ENCODE results near the gene NLGN1. TPM values are rescaled to one million over a fixed set of nuclear protein-coding genes. Genes with fewer than 3 reads are reported as not detected.

Gene NLGN1
- total RNA-seq, 2 donors from 2014 or later: 0.67 to 1.3 TPM

DNA sequence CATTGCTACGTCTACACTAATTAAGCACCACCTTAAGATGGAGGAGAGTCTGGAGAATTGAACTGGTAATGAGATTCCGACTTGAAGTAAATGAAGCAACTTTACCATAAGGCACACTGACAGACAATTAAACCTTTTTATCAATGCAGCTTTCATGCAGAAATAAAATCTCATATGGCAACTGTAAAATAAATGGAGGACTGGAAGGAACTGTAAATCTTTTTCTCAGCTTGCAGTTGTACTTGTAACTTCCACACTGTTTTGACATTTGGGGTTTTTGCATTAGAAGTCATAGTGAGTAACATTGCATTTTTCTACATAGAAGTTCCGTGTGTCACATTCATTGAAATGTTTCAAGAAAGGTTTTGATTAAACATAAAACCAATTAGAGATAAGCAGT, 705.3 kb downstream of the NLGN1 start:
- Histone ChIP-seq H3K36me3 (no peaks in the 10 kb centered on the region), H3K9me3 (no peaks in the 10 kb centered on the region), H3K9ac (ENCODE audit: low read depth in 2 of 2, low read length in 2 of 2) (no peak overlapping the region), H3K27ac (no peak overlapping the region), H3K4me1 (no peaks in the 10 kb centered on the region), H3K27me3 (no peaks in the 10 kb centered on the region), H3K4me3 (no peak overlapping the region)
- intact Hi-C loops (cut with DNase I): no loop called here
- DNase-seq: no peak
- TF ChIP-seq, protein P1, sequence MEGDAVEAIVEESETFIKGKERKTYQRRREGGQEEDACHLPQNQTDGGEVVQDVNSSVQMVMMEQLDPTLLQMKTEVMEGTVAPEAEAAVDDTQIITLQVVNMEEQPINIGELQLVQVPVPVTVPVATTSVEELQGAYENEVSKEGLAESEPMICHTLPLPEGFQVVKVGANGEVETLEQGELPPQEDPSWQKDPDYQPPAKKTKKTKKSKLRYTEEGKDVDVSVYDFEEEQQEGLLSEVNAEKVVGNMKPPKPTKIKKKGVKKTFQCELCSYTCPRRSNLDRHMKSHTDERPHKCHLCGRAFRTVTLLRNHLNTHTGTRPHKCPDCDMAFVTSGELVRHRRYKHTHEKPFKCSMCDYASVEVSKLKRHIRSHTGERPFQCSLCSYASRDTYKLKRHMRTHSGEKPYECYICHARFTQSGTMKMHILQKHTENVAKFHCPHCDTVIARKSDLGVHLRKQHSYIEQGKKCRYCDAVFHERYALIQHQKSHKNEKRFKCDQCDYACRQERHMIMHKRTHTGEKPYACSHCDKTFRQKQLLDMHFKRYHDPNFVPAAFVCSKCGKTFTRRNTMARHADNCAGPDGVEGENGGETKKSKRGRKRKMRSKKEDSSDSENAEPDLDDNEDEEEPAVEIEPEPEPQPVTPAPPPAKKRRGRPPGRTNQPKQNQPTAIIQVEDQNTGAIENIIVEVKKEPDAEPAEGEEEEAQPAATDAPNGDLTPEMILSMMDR (IDR thresholded peaks at IDR 0.05): no peak

DNA sequence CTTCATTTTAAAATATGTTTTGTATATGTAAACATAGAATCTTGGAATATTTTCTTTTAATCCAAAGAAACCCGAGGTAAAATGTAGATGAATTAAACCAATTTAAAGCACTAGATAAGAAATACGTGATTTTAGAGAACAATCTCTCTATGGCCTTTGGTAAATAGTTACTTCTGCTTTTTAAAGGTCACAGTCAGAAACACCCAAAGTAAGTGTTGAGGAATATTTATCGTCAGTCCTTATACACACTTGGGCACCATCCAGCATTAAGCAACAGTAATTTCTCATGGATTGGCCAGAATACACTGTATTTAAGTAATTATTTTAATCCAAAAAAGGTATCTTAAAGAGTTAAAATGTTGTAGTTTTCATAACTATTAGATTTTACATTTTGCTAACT, 713.2 kb downstream of the NLGN1 start:
- intact Hi-C loops (cut with DNase I): no loop called here
- H3K27ac ChIP-seq: no peak overlapping the region
- DNase-seq: no peak
- no peaks in the 10 kb centered on the region for H3K4me1 ChIP-seq
- H3K9ac ChIP-seq (ENCODE audit: low read depth in 2 of 2, low read length in 2 of 2): no peak overlapping the region
- H3K4me3 ChIP-seq: no peak overlapping the region
- TF ChIP-seq, protein P1 (IDR thresholded peaks at IDR 0.05): no peak
- no peaks in the 10 kb centered on the region for H3K27me3 ChIP-seq
- H3K36me3 ChIP-seq: no peaks in the 10 kb centered on the region
- H3K9me3 ChIP-seq: no peaks in the 10 kb centered on the region

DNA sequence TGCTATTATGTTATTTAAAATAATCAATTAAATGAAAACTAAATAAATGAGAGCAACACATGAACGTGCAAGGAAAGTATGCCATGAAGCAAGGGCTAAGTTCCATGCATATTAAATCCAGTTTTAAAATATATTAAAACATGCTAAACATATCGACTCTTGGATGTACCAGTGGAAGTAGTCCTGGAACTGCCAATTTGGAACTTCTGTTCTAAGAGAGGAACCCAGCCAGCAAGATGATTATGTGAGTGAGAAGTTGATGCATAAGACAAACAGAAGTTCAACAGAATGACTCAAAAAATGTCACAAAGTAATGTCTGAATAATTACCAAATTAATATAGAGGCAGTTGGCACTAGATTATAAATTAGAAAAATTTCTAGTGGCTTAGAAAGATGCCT, 714.2 kb downstream of the NLGN1 start:
- H3K4me3 ChIP-seq: no peak overlapping the region
- intact Hi-C loops (cut with DNase I): no loop called here
- no peak overlapping the region for H3K9ac ChIP-seq (ENCODE audit: low read depth in 2 of 2, low read length in 2 of 2)
- no peaks in the 10 kb centered on the region for H3K9me3 ChIP-seq
- H3K27ac ChIP-seq: no peak overlapping the region
- no peak for DNase-seq
- no peaks in the 10 kb centered on the region for H3K4me1 ChIP-seq
- no peaks in the 10 kb centered on the region for H3K27me3 ChIP-seq
- TF ChIP-seq, protein P1 (IDR thresholded peaks at IDR 0.05): no peak
- H3K36me3 ChIP-seq: no peaks in the 10 kb centered on the region

DNA sequence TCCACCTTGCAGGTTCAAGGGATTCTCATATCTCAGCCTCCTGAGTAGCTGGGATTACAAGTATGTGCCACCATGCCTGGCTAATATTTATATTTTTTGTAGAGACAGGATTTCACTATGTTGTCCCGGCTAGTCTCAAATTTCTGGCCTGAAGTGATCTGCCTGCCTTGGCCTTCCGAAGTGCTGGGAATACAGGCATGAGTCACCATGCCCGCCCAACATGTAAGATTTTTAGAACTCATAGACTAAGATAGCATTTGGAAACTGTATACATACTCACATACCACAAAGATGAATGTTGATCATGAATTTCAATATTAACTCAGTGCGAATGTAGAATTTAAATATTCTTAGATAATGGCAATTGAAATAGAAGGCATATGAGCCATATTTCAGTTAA, 718.9 kb downstream of the NLGN1 start:
- no peak overlapping the region for H3K27ac ChIP-seq
- no peaks in the 10 kb centered on the region for H3K9me3 ChIP-seq
- no peaks in the 10 kb centered on the region for H3K4me1 ChIP-seq
- intact Hi-C loops (cut with DNase I): no loop called here
- no peaks in the 10 kb centered on the region for H3K27me3 ChIP-seq
- TF ChIP-seq, protein P1 (IDR thresholded peaks at IDR 0.05): no peak
- no peaks in the 10 kb centered on the region for H3K36me3 ChIP-seq
- no peak for DNase-seq
- H3K9ac ChIP-seq (ENCODE audit: low read depth in 2 of 2, low read length in 2 of 2): no peak overlapping the region
- H3K4me3 ChIP-seq: no peak overlapping the region

DNA sequence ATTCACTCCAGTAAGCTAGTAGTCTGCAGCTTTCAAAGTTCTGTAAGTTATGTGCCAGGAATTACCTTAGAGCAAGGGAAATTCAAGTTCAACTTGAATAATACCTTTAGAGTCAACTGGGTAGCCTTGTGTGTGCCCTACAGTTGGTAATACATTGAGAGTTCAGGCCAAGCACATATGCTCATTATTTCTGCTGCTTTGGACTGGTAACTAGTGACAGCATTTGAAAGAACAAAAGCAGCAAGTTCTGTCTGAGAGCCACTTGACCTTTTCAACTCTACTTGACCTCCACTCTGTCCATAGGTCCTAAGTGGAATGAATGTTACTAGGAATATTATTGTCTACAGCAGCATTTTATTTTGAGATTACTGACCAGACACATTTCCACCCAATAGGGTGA, 723.5 kb downstream of the NLGN1 start:
- Histone ChIP-seq H3K4me1 (no peaks in the 10 kb centered on the region), H3K4me3 (no peak overlapping the region), H3K9ac (ENCODE audit: low read depth in 2 of 2, low read length in 2 of 2) (no peak overlapping the region), H3K9me3 (no peaks in the 10 kb centered on the region), H3K27ac (no peak overlapping the region), H3K36me3 (no peaks in the 10 kb centered on the region), H3K27me3 (no peaks in the 10 kb centered on the region)
- DNase-seq: no peak
- TF ChIP-seq, protein P1 (IDR thresholded peaks at IDR 0.05): no peak
- intact Hi-C loops (cut with DNase I): no loop called here

DNA sequence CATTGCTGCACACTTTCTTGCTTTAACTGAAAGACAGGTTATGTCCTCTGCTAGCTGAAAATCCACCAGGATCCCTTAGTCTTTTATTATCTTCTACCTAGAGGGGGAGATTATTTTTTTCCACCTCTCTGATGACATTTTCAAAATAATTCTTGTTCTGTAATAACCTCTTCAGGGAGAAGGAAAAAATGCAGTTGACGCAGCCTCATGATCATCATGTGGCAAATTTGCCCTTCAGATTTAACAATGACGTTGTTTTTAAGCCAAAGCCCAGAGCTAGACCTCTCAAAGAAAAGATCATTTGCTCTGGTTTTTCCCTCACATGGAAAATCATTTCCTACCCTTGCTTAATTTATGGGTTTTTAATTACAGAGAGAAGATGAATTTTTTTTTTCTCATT, 724.9 kb downstream of the NLGN1 start:
- Histone ChIP-seq H3K9me3 (no peaks in the 10 kb centered on the region), H3K36me3 (no peaks in the 10 kb centered on the region), H3K27ac (no peak overlapping the region), H3K4me3 (no peak overlapping the region), H3K9ac (ENCODE audit: low read depth in 2 of 2, low read length in 2 of 2) (no peak overlapping the region), H3K4me1 (no peaks in the 10 kb centered on the region), H3K27me3 (no peaks in the 10 kb centered on the region)
- TF ChIP-seq, protein P1 (IDR thresholded peaks at IDR 0.05): no peak
- intact Hi-C loops (cut with DNase I): no loop called here
- no peak for DNase-seq
